ENCODE data around the gene SLC10A7. TPM values are rescaled to one million over a fixed set of nuclear protein-coding genes. Genes with fewer than 3 reads are reported as not detected.

Gene SLC10A7
- total and polyA plus RNA-seq, 8 donors = 1.8 to 36.0 (median 10.4) TPM

GRCh38 chr4:146477054-146477453 is 44.7 kb downstream of the SLC10A7 start:
- no peaks in the 10 kb centered on the region for H3K27me3 ChIP-seq
- no peak overlapping the region for H3K27ac ChIP-seq
- H3K4me1 ChIP-seq = peaks cover 0 to 3% (median 0%) of the 10 kb centered on the region in 4 donors
- H3K4me3 ChIP-seq = no peak overlapping the region
- DNase-seq = no peak
- peaks cover 0 to 4% (median 0%) of the 10 kb centered on the region in 4 donors for H3K36me3 ChIP-seq
- H3K9me3 ChIP-seq = peaks cover 0 to 4% (median 0%) of the 10 kb centered on the region in 4 donors
- 71 to 81% (median 81%) methylated on average over 2 of the region's 2 CpGs for WGBS, 5 donors
- TF ChIP-seq POLR2A (IDR thresholded peaks at IDR 0.05) (no peak), EP300 (IDR thresholded peaks at IDR 0.05) (no peak), CTCF (IDR thresholded peaks at IDR 0.05) (no peak), POLR2AphosphoS5 (IDR thresholded peaks at IDR 0.05) (no peak)
- intact Hi-C loops (cut with DNase I; ENCODE audit: low total_unique reads) = no loop called here

- no peaks in the 10 kb centered on the region for H3K36me3 ChIP-seq
- TF ChIP-seq POLR2A (IDR thresholded peaks at IDR 0.05) (no peak), POLR2AphosphoS5 (IDR thresholded peaks at IDR 0.05) (no peak), EP300 (IDR thresholded peaks at IDR 0.05) (no peak), CTCF (IDR thresholded peaks at IDR 0.05) (no peak)
- intact Hi-C loops (cut with DNase I; ENCODE audit: low total_unique reads) = no loop called here
- H3K4me3 ChIP-seq = no peak overlapping the region
- no peak overlapping the region for H3K27ac ChIP-seq
- no peak for DNase-seq
- no peaks in the 10 kb centered on the region for H3K9me3 ChIP-seq
- peaks cover 0 to 3% (median 0%) of the 10 kb centered on the region in 4 donors for H3K4me1 ChIP-seq
- H3K27me3 ChIP-seq = no peaks in the 10 kb centered on the region
- WGBS, 5 donors = 80 to 94% (median 92%) methylated on average over 1 of the region's 1 CpG
Observed at GRCh38 chr4:146472404-146472803, 49.3 kb downstream of the SLC10A7 start.

GRCh38 chr4:146470604-146471003 is 51.1 kb downstream of the SLC10A7 start:
- H3K4me3 ChIP-seq = no peak overlapping the region
- intact Hi-C loops (cut with DNase I; ENCODE audit: low total_unique reads) = no loop called here
- H3K36me3 ChIP-seq = no peaks in the 10 kb centered on the region
- TF ChIP-seq EP300 (IDR thresholded peaks at IDR 0.05) (no peak), CTCF (IDR thresholded peaks at IDR 0.05) (no peak), POLR2AphosphoS5 (IDR thresholded peaks at IDR 0.05) (no peak), POLR2A (IDR thresholded peaks at IDR 0.05) (no peak)
- no peak overlapping the region for H3K27ac ChIP-seq
- no peaks in the 10 kb centered on the region for H3K4me1 ChIP-seq
- DNase-seq = no peak
- no peaks in the 10 kb centered on the region for H3K9me3 ChIP-seq
- H3K27me3 ChIP-seq = no peaks in the 10 kb centered on the region

- TF ChIP-seq POLR2AphosphoS5 (IDR thresholded peaks at IDR 0.05) = no peak
- TF ChIP-seq EP300 (IDR thresholded peaks at IDR 0.05) = no peak
- no peak for TF ChIP-seq CTCF (IDR thresholded peaks at IDR 0.05)
- no peak for TF ChIP-seq POLR2A (IDR thresholded peaks at IDR 0.05)
- H3K9me3 ChIP-seq = no peaks in the 10 kb centered on the region
- intact Hi-C loops (cut with DNase I; ENCODE audit: low total_unique reads) = loop anchor here (10.0 kb wide), 1 partner anchor 1506 kb away; no protein-coding TSS in a partner anchor
- H3K27ac ChIP-seq = no peak overlapping the region
- no peaks in the 10 kb centered on the region for H3K27me3 ChIP-seq
- no peaks in the 10 kb centered on the region for H3K4me1 ChIP-seq
- H3K36me3 ChIP-seq = no peaks in the 10 kb centered on the region
- DNase-seq = no peak
- no peak overlapping the region for H3K4me3 ChIP-seq
- WGBS, 5 donors = 89 to 100% (median 94%) methylated on average over 1 of the region's 1 CpG
Observed at GRCh38 chr4:146469022-146469421, 52.7 kb downstream of the SLC10A7 start.
